Astrocyte of the cerebellum (primary cell): ENCODE results near the gene SIAE.
"Not testable (repeated sequence)": the region's sequence is repeated elsewhere in the genome, so short reads cannot be mapped to it uniquely, and the experiment has no call there.

Experiments
- DNase-seq: peaks from one replicate; pipeline ENCODE4 v3.0.0-alpha.2; 2011; ENCODE audit warnings: low read depth
- H3K4me3 ChIP-seq: 2 replicates; pipeline ENCODE4 v1.5.1; 2011; ENCODE audit warnings: mild to moderate bottlenecking, low read depth, low read length, moderate library complexity
- CTCF ChIP-seq: IDR thresholded peaks from 2 replicates; pipeline ENCODE4 v1.5.1; 2012; ENCODE audit warnings: low read length, low read depth, moderate library complexity, mild to moderate bottlenecking; ENCODE audit errors: missing control alignments
- in situ Hi-C: cut with HindIII; loops from 2 replicates; pipeline ENCODE4 v1.10.0; 2017; ENCODE audit warnings: low sequenced_read_pairs

SIAE gene

GRCh38 chr11:124608147-124608546 lies 65.4 kb downstream of the SIAE start:
- TF ChIP-seq CTCF, result no peak
- no peak for DNase-seq
- in situ Hi-C loops, result no loop called here
- no peak overlapping the region for H3K4me3 ChIP-seq

DNA sequence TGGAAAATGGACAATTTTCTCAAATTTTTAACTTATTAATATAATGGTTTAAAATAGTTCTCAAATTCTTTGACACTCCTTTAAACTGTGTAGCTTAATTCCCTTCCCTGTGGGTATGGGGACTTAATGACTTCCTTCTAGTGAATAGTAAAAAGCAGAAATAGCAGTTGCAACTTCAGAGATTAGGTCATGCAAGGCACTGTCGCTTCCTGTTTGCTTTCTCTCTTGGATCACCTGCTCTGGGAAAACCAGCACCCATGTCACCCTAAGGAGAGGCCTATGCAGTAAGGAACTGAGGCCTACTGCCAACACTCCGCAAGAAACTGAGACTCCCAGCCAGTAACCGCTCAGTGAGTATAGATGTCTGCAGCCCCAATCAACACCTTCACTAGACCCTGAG lies 67.8 kb downstream of the SIAE start:
- DNase-seq, result no peak
- no peak overlapping the region for H3K4me3 ChIP-seq
- in situ Hi-C loops, result no loop called here
- TF ChIP-seq CTCF, result no peak

GRCh38 chr11:124602723-124603122 lies 70.8 kb downstream of the SIAE start:
- DNase-seq, H3K4me3 ChIP-seq, in situ Hi-C loops: not testable (repeated sequence)

DNA sequence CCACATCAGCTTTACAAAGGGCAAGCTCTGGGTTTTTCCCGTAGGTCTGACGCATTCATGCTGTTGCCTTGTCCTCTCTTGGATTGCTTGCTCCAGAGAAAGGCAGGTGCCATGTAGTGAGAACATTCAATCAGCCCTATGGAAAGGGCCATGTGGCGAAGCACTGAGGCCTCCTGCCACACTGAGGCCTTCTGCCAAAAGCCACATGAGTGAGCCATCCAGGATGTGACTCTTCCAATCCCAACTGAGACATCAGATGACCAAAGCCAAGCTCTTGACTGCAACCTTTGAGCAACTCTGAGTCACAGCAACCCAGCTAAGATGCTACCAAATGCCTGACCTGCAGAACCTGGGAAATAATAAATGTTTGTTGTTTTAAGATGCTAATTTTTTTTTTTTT lies 71.3 kb downstream of the SIAE start:
- no peak for TF ChIP-seq CTCF
- DNase-seq, result no peak
- no peak overlapping the region for H3K4me3 ChIP-seq
- in situ Hi-C loops, result no loop called here

- no peak overlapping the region for H3K4me3 ChIP-seq
- no peak for TF ChIP-seq CTCF
- in situ Hi-C loops, result no loop called here
- no peak for DNase-seq
Observed at GRCh38 chr11:124600621-124601320, 72.8 kb downstream of the SIAE start.

DNA sequence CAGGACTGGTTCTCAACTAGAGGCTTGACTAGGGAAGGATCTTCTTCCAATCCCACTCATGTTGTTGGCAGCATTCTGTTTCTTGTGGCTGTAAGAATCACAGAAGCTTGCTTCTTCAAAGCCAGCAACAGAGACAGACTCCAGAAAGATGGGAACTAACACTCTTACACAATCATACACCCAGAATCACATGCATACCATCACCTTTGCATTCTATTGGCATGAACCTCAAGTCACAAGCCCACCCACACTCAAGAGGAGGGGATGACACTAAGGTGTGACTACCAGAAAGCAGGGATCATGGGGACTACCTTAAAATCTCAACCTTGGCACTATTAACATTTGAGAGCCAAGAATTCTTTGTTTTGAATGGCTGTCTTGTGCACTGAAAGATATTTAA lies 75.9 kb downstream of the SIAE start:
- DNase-seq, result no peak
- TF ChIP-seq CTCF, result no peak
- in situ Hi-C loops, result no loop called here
- H3K4me3 ChIP-seq, result no peak overlapping the region

- H3K4me3 ChIP-seq, result no peak overlapping the region
- in situ Hi-C loops, result no loop called here
- DNase-seq, result no peak
- TF ChIP-seq CTCF, result no peak
Observed at GRCh38 chr11:124595302-124595701, 78.2 kb downstream of the SIAE start.
